HCT116 (cell line): ENCODE data around the gene ENTPD8.
"Not testable (repeated sequence)": the region's sequence is repeated elsewhere in the genome, so short reads cannot be mapped to it uniquely, and the experiment has no call there.

Source experiments
- CBX3 ChIP-seq: IDR thresholded peaks from 2 replicates; pipeline ENCODE4 v1.6.1; 2012; ENCODE audit warnings: low read depth
- CEBPB ChIP-seq: IDR thresholded peaks from 2 replicates; pipeline ENCODE4 v1.6.1; 2012; ENCODE audit warnings: low read depth
- CTCF ChIP-seq, 3 experiments: fragments of 200-600 bp in 1 of 3; sonication (generic) in 1 of 3; IDR thresholded peaks in 2 of 3; conservative IDR thresholded peaks in 1 of 3; 2 replicates each; pipeline ENCODE4 v1.5.1; 2012 to 2017; ENCODE audit warnings: low read depth in 2 of 3, low read length in 2 of 3, antibody characterized with exemption in 1 of 3, borderline replicate concordance in 1 of 3, control low read depth in 1 of 3, mild to moderate bottlenecking in 1 of 3, mixed read lengths in 1 of 3, mixed run types in 1 of 3, moderate library complexity in 1 of 3; ENCODE audit not compliant: insufficient read depth in 1 of 3
- EGR1 ChIP-seq: IDR thresholded peaks from 2 replicates; pipeline ENCODE4 v1.6.1; 2012; ENCODE audit warnings: low read depth
- ELF1 ChIP-seq: IDR thresholded peaks from 2 replicates; pipeline ENCODE4 v1.6.1; 2012; ENCODE audit warnings: low read depth, borderline replicate concordance
- EZH2 ChIP-seq: fragments of 200-600 bp; sonication (generic); IDR thresholded peaks from 2 replicates; pipeline ENCODE4 v1.6.1; 2017; ENCODE audit warnings: antibody characterized with exemption, mixed run types
- EZH2phosphoT487 ChIP-seq: fragments of 200-600 bp; IDR thresholded peaks from 2 replicates; pipeline ENCODE4 v1.6.1; 2018; ENCODE audit warnings: antibody characterized with exemption, borderline replicate concordance
- JUND ChIP-seq: IDR thresholded peaks from 2 replicates; pipeline ENCODE4 v1.6.1; 2012
- POLR2A ChIP-seq: IDR thresholded peaks from 2 replicates; pipeline ENCODE4 v1.7.0; 2011; ENCODE audit warnings: borderline replicate concordance; ENCODE audit not compliant: insufficient read depth, insufficient read length; ENCODE audit errors: extremely low read depth
- POLR2AphosphoS5 ChIP-seq: IDR thresholded peaks from 2 replicates; pipeline ENCODE4 v1.6.1; 2011; ENCODE audit warnings: mild to moderate bottlenecking, low read depth, low read length, moderate library complexity
- RAD21 ChIP-seq: IDR thresholded peaks from 2 replicates; pipeline ENCODE4 v1.6.1; 2012; ENCODE audit warnings: low read depth, mild to moderate bottlenecking
- REST ChIP-seq: IDR thresholded peaks from 2 replicates; pipeline ENCODE4 v1.6.1; 2012; ENCODE audit warnings: low read depth
- YY1 ChIP-seq: IDR thresholded peaks from 2 replicates; pipeline ENCODE4 v1.6.1; 2011; ENCODE audit warnings: low read length, low read depth, moderate library complexity, mild to moderate bottlenecking; ENCODE audit not compliant: insufficient replicate concordance; ENCODE audit errors: extremely low read depth
- TF ChIP-seq, protein P1 (sequence below): IDR thresholded peaks from 2 replicates; pipeline ENCODE4 v1.6.1; 2011; ENCODE audit warnings: mild to moderate bottlenecking, low read length, moderate library complexity; ENCODE audit not compliant: insufficient replicate concordance; ENCODE audit errors: extremely low read depth

- not testable (repeated sequence) for TF ChIP-seq EZH2phosphoT487; CTCF (IDR thresholded peaks at IDR 0.05 in 2 of 3, conservative IDR thresholded peaks at IDR 0.05 in 1 of 3; ENCODE audit: borderline replicate concordance in 1 of 3, insufficient read depth in 1 of 3, low read depth in 2 of 3, low read length in 2 of 3); JUND; CEBPB; POLR2AphosphoS5; POLR2A; CBX3; YY1; EZH2; ELF1; RAD21; EGR1; REST
- TF ChIP-seq, protein P1, sequence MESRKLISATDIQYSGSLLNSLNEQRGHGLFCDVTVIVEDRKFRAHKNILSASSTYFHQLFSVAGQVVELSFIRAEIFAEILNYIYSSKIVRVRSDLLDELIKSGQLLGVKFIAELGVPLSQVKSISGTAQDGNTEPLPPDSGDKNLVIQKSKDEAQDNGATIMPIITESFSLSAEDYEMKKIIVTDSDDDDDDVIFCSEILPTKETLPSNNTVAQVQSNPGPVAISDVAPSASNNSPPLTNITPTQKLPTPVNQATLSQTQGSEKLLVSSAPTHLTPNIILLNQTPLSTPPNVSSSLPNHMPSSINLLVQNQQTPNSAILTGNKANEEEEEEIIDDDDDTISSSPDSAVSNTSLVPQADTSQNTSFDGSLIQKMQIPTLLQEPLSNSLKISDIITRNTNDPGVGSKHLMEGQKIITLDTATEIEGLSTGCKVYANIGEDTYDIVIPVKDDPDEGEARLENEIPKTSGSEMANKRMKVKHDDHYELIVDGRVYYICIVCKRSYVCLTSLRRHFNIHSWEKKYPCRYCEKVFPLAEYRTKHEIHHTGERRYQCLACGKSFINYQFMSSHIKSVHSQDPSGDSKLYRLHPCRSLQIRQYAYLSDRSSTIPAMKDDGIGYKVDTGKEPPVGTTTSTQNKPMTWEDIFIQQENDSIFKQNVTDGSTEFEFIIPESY, result not testable (repeated sequence)
Observed at GRCh38 chr9:137410236-137410890, 30.8 kb downstream of the ENTPD8 start.
